T-helper 17 cell (primary cell): Measurements from ENCODE around the gene DPP6. TPM values are rescaled to one million over a fixed set of nuclear protein-coding genes. Genes with fewer than 3 reads are reported as not detected.

Source experiments
- ATAC-seq: fragments of 150-1000 bp; cut with Tn5 transposase; 2 replicates; pipeline ENCODE4 v1.10.0; 2021; ENCODE audit warnings: mild to moderate bottlenecking, moderate library complexity
- DNase-seq, 3 donors: peaks; one replicate each; pipeline versions ENCODE4 v3.0.0 to v3.0.0-alpha.2; 2020 to 2021
- H3K9me3 ChIP-seq: one replicate; pipeline ENCODE4 v1.7.0; 2013; ENCODE audit warnings: low read length, mild to moderate bottlenecking; ENCODE audit not compliant: control insufficient read depth, poor library complexity, severe bottlenecking
- H3K27ac Mint-ChIP-seq: one replicate; pipeline ENCODE4 v1.8.0; 2022; ENCODE audit warnings: mild to moderate bottlenecking, moderate library complexity, mixed read lengths
- H3K27me3 Mint-ChIP-seq: one replicate; pipeline ENCODE4 v1.8.0; 2022; ENCODE audit warnings: mixed read lengths
- H3K36me3 Mint-ChIP-seq: one replicate; pipeline ENCODE4 v1.8.0; 2022; ENCODE audit warnings: low read depth, mixed read lengths
- H3K4me1 Mint-ChIP-seq: one replicate; pipeline ENCODE4 v1.8.0; 2022; ENCODE audit warnings: mild to moderate bottlenecking, mixed read lengths
- H3K4me3 Mint-ChIP-seq: one replicate; pipeline ENCODE4 v1.8.0; 2022; ENCODE audit warnings: mild to moderate bottlenecking, moderate library complexity, mixed read lengths
- total RNA-seq, 4 donors: library from RNA in 2 of 4; stranded (reverse) in 2 of 4; gene quantifications; one replicate each; pipeline ENCODE4 v1.2.3 and lab custom pipeline; 2022 to 2026

Gene DPP6
- total RNA-seq, 2 donors from 2014 or later: not detected

- Mint-ChIP-seq H3K27ac (no peak overlapping the region), H3K27me3 (peaks cover 21% of the 10 kb centered on the region), H3K4me1 (no peaks in the 10 kb centered on the region), H3K36me3 (no peaks in the 10 kb centered on the region), H3K4me3 (no peak overlapping the region)
- no peak for ATAC-seq
- no peak for DNase-seq
- H3K9me3 ChIP-seq: no peaks in the 10 kb centered on the region
These were observed 807.8 kb downstream of the DPP6 start for GRCh38 chr7:154859747-154860620.

- no peak for ATAC-seq
- Mint-ChIP-seq H3K4me1 (no peaks in the 10 kb centered on the region), H3K36me3 (no peaks in the 10 kb centered on the region)
These were observed 808.6 kb downstream of the DPP6 start for GRCh38 chr7:154860621-154861375.

GRCh38 chr7:154861589-154861988 is 809.4 kb downstream of the DPP6 start:
- Mint-ChIP-seq H3K4me3 (no peak overlapping the region), H3K27me3 (peaks cover 24% of the 10 kb centered on the region), H3K4me1 (no peaks in the 10 kb centered on the region), H3K36me3 (no peaks in the 10 kb centered on the region), H3K27ac (no peak overlapping the region)
- ATAC-seq (no peak), DNase-seq (no peak)
- H3K9me3 ChIP-seq: no peaks in the 10 kb centered on the region

More at GRCh38 chr7:154860621-154861375, 808.6 kb downstream of the DPP6 start:
- no peak for DNase-seq
- no peak overlapping the region for H3K4me3 Mint-ChIP-seq
- peaks cover 21% of the 10 kb centered on the region for H3K27me3 Mint-ChIP-seq
- no peaks in the 10 kb centered on the region for H3K9me3 ChIP-seq
- no peak overlapping the region for H3K27ac Mint-ChIP-seq

- peaks cover 31% of the 10 kb centered on the region for H3K27me3 Mint-ChIP-seq
- peaks cover 3% of the 10 kb centered on the region for H3K36me3 Mint-ChIP-seq
- H3K4me1 Mint-ChIP-seq: no peaks in the 10 kb centered on the region
- no peak overlapping the region for H3K27ac Mint-ChIP-seq
- no peak overlapping the region for H3K4me3 Mint-ChIP-seq
- no peaks in the 10 kb centered on the region for H3K9me3 ChIP-seq
- DNase-seq (no peak), ATAC-seq (no peak)
These were observed 810.1 kb downstream of the DPP6 start for GRCh38 chr7:154862153-154862791.

GRCh38 chr7:154863766-154864522 is 811.7 kb downstream of the DPP6 start:
- ATAC-seq: no peak
- Mint-ChIP-seq H3K4me3 (no peak overlapping the region), H3K27ac (no peak overlapping the region), H3K36me3 (peaks cover 3% of the 10 kb centered on the region), H3K4me1 (peaks cover 3% of the 10 kb centered on the region), H3K27me3 (peaks cover 42% of the 10 kb centered on the region)
- H3K9me3 ChIP-seq: no peaks in the 10 kb centered on the region
- DNase-seq: no peak

GRCh38 chr7:154864523-154864891 is 812.3 kb downstream of the DPP6 start:
- peaks cover 47% of the 10 kb centered on the region for H3K27me3 Mint-ChIP-seq
- peaks cover 3% of the 10 kb centered on the region for H3K36me3 Mint-ChIP-seq
- H3K9me3 ChIP-seq: no peaks in the 10 kb centered on the region
- no peak overlapping the region for H3K27ac Mint-ChIP-seq
- DNase-seq (no peak), ATAC-seq (no peak)
- H3K4me1 Mint-ChIP-seq: peaks cover 3% of the 10 kb centered on the region
- no peak overlapping the region for H3K4me3 Mint-ChIP-seq

GRCh38 chr7:154865984-154866685 is 813.9 kb downstream of the DPP6 start:
- DNase-seq: no peak
- H3K4me3 Mint-ChIP-seq: no peak overlapping the region
- H3K27ac Mint-ChIP-seq: no peak overlapping the region
- peaks cover 3% of the 10 kb centered on the region for H3K4me1 Mint-ChIP-seq
- H3K36me3 Mint-ChIP-seq: peaks cover 3% of the 10 kb centered on the region
- peaks cover 43% of the 10 kb centered on the region for H3K27me3 Mint-ChIP-seq
- ATAC-seq: no peak
- H3K9me3 ChIP-seq: no peaks in the 10 kb centered on the region

- H3K4me1 Mint-ChIP-seq: peaks cover 3% of the 10 kb centered on the region
- ATAC-seq: no peak
- H3K27ac Mint-ChIP-seq: no peak overlapping the region
These were observed 814.9 kb downstream of the DPP6 start for GRCh38 chr7:154867068-154867467.

GRCh38 chr7:154868921-154869320 is 816.7 kb downstream of the DPP6 start:
- H3K36me3 Mint-ChIP-seq: peaks cover 3% of the 10 kb centered on the region
- peaks cover 3% of the 10 kb centered on the region for H3K4me1 Mint-ChIP-seq
- H3K27me3 Mint-ChIP-seq: peaks cover 40% of the 10 kb centered on the region
- ATAC-seq: no peak
- no peak overlapping the region for H3K4me3 Mint-ChIP-seq
- no peaks in the 10 kb centered on the region for H3K9me3 ChIP-seq
- no peak for DNase-seq
- no peak overlapping the region for H3K27ac Mint-ChIP-seq

More at GRCh38 chr7:154867068-154867467, 814.9 kb downstream of the DPP6 start:
- peaks cover 41% of the 10 kb centered on the region for H3K27me3 Mint-ChIP-seq
- peaks cover 3% of the 10 kb centered on the region for H3K36me3 Mint-ChIP-seq
- H3K4me3 Mint-ChIP-seq: no peak overlapping the region
- no peaks in the 10 kb centered on the region for H3K9me3 ChIP-seq
- DNase-seq: no peak

GRCh38 chr7:154869436-154869835 is 817.2 kb downstream of the DPP6 start:
- H3K9me3 ChIP-seq: no peaks in the 10 kb centered on the region
- Mint-ChIP-seq H3K27me3 (peaks cover 43% of the 10 kb centered on the region), H3K27ac (no peak overlapping the region), H3K4me3 (no peak overlapping the region), H3K4me1 (peaks cover 3% of the 10 kb centered on the region), H3K36me3 (peaks cover 3% of the 10 kb centered on the region)
- DNase-seq (no peak), ATAC-seq (no peak)

- no peak for DNase-seq
- Mint-ChIP-seq H3K36me3 (peaks cover 3% of the 10 kb centered on the region), H3K4me1 (peaks cover 3% of the 10 kb centered on the region), H3K27me3 (peaks cover 58% of the 10 kb centered on the region), H3K4me3 (no peak overlapping the region), H3K27ac (no peak overlapping the region)
- H3K9me3 ChIP-seq: no peaks in the 10 kb centered on the region
- ATAC-seq: no peak
These were observed 819.3 kb downstream of the DPP6 start for GRCh38 chr7:154871507-154871906.
